ENCODE measurements around the gene SNRPD3.

The SNRPD3 gene

GRCh38 chr22:24553597-24554312 lies 2.0 kb upstream of the SNRPD3 start:
- DNase-seq (ENCODE audit: extremely low read depth, insufficient read length), result no peak
- TF ChIP-seq CTCF (IDR thresholded peaks at IDR 0.05; ENCODE audit: insufficient read depth, low read length, poor library complexity, severe bottlenecking), result no peak
- H3K4me3 ChIP-seq (replicated peaks; ENCODE audit: low read depth, low read length), result peak overlapping the region; percentile 96
- no peaks in the 10 kb centered on the region for H3K27me3 ChIP-seq (replicated peaks; ENCODE audit: control insufficient read depth, insufficient read depth, low read length)
- H3K36me3 ChIP-seq (ENCODE audit: control insufficient read depth, insufficient read depth, low read length), result peaks cover 26% of the 10 kb centered on the region

GRCh38 chr22:24554313-24555164 lies 1.3 kb upstream of the SNRPD3 start, which contains the start of gene GUCD1:
TSS of gene GUCD1 (minus strand) at chr22:24555138. CDS start at chr22:24554991, 147 bp downstream.
- Histone ChIP-seq H3K27me3 (replicated peaks; ENCODE audit: control insufficient read depth, insufficient read depth, low read length) (no peaks in the 10 kb centered on the region), H3K4me3 (replicated peaks; ENCODE audit: low read depth, low read length) (peak within 1 kb of the TSS; percentile 97), H3K36me3 (ENCODE audit: control insufficient read depth, insufficient read depth, low read length) (peaks cover 25% of the 10 kb centered on the region)
- peak; percentile 46 for DNase-seq (ENCODE audit: extremely low read depth, insufficient read length)
- TF ChIP-seq CTCF (IDR thresholded peaks at IDR 0.05; ENCODE audit: insufficient read depth, low read length, poor library complexity, severe bottlenecking), result no peak

- no peak for TF ChIP-seq CTCF (IDR thresholded peaks at IDR 0.05; ENCODE audit: insufficient read depth, low read length, poor library complexity, severe bottlenecking)
- peaks cover 19% of the 10 kb centered on the region for H3K36me3 ChIP-seq (ENCODE audit: control insufficient read depth, insufficient read depth, low read length)
- no peak for DNase-seq (ENCODE audit: extremely low read depth, insufficient read length)
These were observed 3.7 kb downstream of the SNRPD3 start for GRCh38 chr22:24559471-24559870.

GRCh38 chr22:24563246-24563645 lies 7.4 kb downstream of the SNRPD3 start:
- no peak overlapping the region for H3K4me3 ChIP-seq (replicated peaks; ENCODE audit: low read depth, low read length)

More at GRCh38 chr22:24559471-24559870, 3.7 kb downstream of the SNRPD3 start:
- Histone ChIP-seq H3K4me3 (replicated peaks; ENCODE audit: low read depth, low read length) (no peak overlapping the region), H3K27me3 (replicated peaks; ENCODE audit: control insufficient read depth, insufficient read depth, low read length) (no peaks in the 10 kb centered on the region)

More at GRCh38 chr22:24563246-24563645, 7.4 kb downstream of the SNRPD3 start:
- Histone ChIP-seq H3K36me3 (ENCODE audit: control insufficient read depth, insufficient read depth, low read length) (peaks cover 26% of the 10 kb centered on the region), H3K27me3 (replicated peaks; ENCODE audit: control insufficient read depth, insufficient read depth, low read length) (no peaks in the 10 kb centered on the region)
- DNase-seq (ENCODE audit: extremely low read depth, insufficient read length), result no peak
- TF ChIP-seq CTCF (IDR thresholded peaks at IDR 0.05; ENCODE audit: insufficient read depth, low read length, poor library complexity, severe bottlenecking), result no peak

All from GM06990 (cell line).